NCI-H345 treated with DMSO at 0.1 percent for 48 hours (cell line): ENCODE data around the gene UCHL1.
"Not testable (repeated sequence)": the region's sequence is repeated elsewhere in the genome, so short reads cannot be mapped to it uniquely, and the experiment has no call there.

Experiments used
- DNase-seq: peaks from one replicate; lab custom pipeline; 2025; ENCODE audit not compliant: unreplicated experiment; lab: John Stamatoyannopoulos, UW

Gene UCHL1

DNA sequence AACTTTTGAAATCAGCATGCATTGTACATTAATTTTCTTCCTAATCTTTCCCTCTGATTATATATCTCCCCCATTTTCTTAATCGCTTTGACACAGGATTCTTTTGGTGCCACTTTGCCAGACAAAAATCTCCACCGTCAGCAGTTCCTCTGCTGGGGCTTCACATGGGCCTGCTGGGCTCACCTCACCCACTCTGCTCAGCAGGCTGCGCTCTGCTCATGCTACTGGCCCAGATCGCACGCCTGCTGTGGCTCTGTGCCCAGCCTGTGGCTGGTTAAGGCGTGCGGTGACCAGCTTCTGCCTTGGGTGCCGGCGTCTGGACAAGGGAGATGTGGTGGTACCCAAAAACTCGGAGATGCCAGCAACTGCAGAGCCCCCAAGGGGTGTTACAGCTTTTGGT, 31.1 kb downstream of the UCHL1 start:
- no peak for DNase-seq

DNA sequence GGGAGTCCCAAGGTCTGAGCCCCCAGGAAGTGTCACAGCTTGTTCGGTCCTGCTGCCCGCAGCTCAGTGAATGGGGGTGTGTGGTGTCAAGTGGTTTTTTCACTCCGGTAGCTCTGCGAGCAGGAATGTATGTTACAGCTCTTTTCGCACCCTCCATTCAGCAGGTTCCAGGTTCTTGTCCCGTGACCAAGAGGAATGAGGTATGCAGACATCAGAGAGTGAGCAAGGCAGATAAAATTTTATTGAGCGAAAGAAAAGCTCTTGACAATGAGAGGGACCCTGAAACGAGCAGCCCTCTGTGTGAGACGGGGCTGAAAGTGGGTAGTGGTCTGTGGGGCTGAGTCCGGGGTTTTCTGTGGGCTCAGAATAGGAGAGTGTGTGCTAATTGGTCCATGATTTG, 31.5 kb downstream of the UCHL1 start:
- DNase-seq, result no peak

DNA sequence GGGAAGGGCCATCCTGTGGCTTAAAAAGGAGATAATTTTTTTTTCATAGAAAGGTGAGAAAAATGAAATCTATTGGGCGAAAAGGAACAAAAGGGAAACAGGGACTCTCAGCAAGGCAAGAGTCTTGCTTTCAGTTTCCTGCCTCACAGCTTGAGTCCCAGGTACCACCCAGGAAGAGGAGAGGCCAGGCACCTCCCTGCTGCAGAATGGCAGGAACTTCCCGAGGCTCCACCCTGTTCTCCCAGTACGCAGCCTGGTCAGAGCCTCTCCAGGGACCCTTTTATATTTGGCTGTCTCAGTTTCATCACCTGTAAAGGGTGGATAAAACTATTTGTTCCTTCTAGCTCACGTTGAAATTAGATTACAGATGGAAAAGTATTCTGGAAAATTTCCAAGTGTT, 33.8 kb downstream of the UCHL1 start:
- DNase-seq, result no peak

DNA sequence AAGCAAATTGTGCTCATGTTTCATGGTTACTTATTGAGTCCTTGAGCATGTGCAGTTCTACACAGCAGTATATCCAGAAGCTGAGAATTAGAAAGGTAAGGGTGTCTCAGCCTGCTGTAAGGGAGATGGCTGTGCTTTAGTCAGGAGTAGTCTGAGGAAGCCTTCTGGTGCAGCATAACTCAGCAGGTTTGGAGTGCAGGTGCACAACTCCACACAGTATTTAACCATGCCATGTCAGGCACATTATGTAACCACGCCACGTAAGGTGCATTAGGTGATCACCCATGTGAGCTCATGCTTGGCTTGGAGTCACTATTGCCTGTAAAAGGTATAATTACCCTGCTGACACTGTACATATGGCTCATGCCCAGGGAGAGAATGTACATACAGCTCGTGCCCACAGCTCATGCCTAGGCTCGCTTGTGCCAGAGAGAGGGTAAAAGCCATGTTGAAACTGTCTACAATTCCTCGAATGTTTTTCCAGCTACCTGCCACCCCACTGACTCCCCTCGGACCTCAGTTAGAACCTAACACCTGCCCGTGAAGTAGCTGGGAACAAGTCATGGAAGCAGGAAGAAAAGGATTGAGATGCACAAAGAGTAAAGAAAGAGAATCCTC, 37.8 kb downstream of the UCHL1 start:
- no peak for DNase-seq

DNA sequence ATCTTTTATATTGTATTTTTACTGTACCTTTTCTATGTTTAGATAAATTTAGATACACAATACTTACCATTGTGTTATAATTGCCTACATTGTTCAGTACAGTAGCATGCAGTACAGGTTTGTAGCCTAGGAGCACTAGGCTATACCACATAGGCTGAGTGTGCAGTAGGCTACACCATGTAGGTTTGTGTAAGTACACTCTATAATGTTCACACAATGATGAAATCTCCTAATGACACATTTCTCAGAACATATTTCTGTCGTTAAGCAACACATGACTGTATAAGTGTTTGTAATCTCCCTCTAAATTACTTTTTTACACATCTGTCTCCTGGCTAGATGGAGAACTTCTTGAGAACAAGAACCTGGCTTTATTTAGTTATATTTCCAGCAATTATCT, 40.3 kb downstream of the UCHL1 start:
- no peak for DNase-seq

DNA sequence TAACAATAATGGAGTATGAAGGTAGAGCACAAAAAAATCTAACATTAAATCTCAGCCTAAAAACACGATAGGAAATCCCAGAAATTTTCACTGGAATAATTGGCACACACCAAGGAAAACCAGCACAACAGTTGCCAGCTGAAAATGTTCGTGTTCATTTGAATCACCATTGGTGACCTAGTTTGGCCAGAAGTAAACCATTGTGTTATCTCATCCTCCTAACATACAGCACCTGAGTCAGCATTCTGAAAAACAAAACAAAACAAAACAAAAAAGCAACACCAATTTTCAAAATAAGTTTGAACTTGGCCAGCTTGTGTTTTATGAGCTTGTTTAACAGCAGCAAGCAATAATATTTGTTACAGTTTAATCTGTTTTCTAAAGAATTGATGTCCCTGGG, 41.1 kb downstream of the UCHL1 start:
- no peak for DNase-seq

DNA sequence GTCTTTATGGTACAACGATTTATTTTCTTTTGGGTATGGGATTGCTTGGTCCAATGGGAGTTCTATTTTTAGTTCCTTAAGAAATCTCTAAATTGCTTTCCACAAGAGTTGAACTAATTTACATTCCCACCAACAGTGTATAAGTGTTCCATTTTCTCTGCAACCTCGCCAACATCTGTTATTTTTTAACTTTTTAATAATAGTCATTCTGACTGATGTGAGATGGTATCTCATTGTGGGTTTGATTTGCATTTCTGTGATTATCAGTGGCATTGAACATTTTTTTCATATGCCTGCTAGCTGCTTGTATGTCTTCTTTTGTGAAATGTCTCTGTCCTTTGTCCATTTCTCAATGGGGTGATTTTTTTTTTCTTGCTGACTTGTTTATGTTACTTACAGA, 42.8 kb downstream of the UCHL1 start:
- no peak for DNase-seq

DNA sequence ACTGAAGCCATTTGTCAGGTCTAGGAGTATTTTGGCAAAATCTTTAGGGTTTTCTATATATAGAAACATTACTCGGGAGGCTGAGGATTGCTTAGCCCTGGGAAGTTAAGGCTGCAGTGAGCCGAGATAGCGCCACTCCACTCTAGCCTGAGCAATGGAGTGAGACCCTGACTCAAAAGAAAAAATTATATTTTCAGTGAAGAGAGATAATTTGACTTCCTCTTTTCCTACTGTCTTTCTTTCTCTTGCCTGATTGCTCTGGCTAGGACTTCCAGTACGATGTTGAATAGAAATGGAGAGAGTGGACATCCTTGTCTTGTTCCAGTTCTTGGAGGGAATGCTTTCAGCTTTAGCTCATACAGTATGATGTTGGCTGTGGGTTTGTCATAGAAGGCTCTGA, 44.4 kb downstream of the UCHL1 start:
- DNase-seq, result no peak

DNA sequence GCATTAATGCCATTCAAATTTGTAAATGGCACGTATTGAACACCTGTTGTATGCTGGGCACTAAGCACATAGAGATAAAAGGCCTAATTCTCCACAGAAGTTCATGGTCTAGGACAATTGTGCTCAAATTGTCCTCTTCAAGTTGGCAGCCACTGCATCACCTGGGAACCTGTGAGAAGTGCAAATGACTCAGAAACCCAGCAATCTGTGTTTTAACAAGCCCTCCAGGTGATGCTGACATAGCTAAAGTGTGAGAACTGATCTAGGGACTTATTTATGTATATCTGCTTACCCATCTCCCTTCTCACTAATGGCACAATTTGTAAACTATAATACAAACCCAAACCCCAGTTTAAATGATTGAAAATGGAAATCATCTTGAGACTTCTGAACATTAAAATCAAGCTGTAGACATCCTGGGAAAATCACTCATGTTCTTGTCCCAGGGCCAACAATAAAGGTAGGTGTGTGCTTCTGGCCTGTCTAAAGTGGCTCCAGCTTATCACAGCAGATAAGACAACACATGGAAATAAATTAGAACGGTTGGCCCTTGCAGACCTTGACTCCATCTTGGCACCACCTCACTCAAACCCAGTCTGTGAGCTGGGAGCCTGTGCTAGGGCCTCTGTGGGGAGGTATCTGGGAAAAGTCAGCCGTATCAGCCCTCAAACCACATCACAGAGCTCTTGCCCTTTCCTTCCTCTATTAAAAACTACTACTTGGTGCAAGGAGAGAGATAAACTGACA, 46.8 kb downstream of the UCHL1 start:
- DNase-seq, result no peak

DNA sequence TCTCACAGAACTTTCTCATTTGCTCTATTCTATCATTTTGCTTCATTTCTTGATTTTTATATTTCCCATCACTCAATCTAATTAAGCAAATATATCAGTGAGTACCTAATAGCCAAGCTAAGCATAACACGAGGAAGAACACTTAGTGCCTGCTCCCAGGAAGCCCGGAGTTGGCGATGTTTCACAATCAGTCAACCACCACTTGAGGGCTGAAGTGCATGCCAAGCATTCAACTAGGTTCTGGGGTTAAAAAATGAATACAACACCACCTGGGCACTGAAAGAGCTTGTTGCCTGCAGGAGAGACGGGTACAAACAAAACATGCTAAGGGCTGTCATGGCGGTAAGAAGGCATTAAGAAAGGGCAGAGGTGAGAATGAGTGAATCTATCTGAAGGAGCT, 47.5 kb downstream of the UCHL1 start:
- DNase-seq, result peak; percentile 32

DNA sequence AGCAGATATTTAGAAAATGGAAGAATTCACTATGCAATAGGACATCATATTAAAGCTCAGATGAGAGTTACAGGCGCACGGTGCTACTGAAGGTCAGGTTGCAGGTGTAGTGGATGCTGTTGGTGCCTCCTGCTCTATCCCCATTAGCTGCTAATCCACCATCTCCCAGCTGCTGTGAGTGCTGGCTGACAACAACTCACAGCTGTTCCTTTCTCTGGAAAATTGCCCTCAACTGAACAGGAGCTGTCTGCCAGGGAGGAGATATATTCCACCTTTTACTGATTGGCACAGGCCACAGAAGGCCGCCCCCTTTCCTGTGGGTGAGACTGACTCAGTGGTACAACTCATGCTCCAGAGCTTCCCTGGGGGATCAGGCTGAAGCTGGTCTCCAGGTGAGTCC, 48.7 kb downstream of the UCHL1 start:
- DNase-seq, result no peak

DNA sequence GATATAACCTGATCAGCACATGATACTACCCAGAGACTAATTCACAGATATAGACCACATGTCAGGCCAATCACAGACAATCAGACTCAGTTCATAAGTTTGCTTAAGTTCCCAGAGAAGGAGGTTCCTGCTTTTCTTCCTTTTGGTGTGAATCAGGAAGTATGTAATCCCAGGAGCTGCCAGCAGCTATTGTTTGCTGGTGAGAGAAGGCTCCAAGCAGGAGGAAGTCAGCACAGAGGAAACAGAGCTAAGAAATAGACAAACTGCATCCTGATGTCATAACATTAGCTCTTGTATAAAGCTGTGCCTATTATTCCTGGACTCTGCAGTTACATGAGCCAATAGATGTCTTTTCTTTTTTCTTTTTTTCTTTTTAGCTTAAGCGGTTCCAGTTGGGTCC, 50.9 kb downstream of the UCHL1 start:
- no peak for DNase-seq

DNA sequence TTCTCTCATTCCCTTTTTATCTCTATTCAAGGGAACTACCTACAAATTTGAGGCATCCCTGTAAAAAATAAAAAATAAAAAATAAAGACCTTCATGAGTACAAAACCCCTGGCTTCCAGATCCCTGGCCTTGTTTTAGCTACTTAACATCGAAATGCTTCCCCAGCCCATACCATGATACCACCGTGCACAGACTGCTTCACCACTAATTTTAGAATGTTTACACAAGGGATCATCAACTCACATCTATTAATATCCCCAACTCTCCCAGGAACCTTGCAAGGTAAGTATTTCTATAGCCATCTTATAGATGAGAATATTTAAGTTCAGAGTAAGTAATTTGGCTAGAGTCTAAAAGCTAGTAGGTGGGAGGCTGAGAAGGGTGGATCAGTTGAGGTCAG, 51.7 kb downstream of the UCHL1 start:
- DNase-seq, result no peak

DNA sequence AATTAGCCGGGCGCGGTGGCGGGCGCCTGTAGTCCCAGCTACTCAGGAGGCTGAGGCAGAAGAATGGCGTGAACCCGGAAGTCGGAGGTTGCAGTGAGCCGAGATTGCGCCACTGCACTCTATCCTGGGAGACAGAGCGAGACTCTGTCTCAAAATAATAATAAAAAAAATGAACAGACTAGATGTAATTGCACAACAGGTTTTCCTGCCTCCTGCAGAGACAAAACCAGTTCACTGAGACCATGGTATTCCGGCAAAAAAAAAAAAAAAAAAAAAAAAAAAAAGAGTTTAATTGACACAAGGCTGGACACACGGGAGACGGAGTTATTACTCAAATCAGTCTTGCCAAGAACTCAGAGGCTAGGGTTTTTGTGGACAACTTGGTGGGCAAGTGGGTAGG, 58.7 kb downstream of the UCHL1 start:
- not testable (repeated sequence) for DNase-seq

DNA sequence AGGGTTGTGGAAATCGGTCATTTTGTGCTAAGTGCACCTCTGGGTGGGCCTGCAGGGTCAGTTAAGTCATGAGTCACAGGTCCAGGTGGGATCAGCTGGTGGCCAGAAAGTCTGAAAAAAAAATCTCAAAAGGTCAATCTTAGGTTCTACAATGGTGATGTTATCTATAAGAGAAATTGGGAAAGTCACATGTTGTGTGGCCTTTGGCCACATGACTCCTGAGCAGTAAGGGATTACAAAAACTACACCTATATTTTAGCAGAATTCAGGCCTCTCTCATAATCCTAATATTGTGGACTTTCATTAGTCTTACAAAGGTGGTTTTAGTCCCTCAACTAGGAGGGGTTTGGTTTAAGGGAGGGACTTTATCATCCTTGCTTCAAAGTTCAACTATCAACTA, 59.1 kb downstream of the UCHL1 start:
- no peak for DNase-seq
